Activated CD4-positive, alpha-beta T cell treated with anti-CD3 and anti-CD28 coated beads, Interleukin-2, amount 50 U/mL, for 48 hours (primary cell): ENCODE results near the gene AGBL4.

Experiments
- DNase-seq, 2 experiments: peaks; one replicate each; pipeline ENCODE4 v3.0.0-alpha.2; 2020

Gene AGBL4

DNA sequence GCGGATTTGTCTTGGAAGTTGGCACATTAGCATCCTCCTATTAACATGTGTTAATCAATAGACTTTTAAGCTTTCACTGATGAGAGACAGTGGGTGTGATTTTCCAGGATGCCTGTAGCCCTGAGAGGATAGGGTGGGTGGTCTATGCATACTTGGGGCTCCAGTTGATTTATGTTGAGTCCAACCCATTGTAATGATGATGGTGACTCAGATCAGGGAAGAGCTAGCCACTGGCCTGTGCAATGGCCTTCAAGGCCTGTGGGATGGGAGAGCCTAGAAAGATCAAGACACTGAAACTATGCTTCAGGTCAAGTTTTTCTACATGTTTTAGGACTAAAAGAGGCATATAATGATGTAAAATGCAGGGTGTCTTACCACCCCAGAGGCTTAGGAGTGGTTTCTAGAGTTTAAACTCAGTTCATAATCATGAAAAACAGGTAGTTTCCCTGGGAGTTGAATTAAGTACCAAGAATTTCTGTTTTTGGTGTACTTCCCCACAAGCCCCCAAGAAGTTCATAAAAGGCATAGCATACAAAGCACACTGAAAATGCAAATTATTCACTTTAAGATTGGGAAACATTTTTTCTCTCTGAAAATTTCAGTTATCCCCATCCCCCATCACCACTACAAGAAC, 1267.0 kb downstream of the AGBL4 start:
- DNase-seq, result no peak

DNA sequence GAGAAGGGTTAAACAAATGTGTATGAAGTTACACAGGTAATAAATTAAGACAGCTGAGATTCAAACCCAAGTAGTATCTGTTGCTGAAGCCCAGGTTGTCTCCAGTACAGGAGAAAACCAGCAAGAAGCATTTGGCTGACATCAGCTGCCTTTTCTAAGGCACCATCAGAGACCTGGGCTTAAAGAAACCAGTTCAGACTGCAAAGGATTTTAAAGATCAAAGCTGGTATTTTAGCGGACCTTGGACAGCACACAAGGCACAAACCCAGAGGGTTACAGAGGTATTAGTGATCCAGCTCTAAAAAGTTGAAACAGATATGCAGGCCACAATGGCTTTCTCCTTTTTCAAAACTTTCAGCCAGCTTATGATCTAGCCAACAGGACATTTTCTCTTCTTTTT, 1270.5 kb downstream of the AGBL4 start:
- no peak for DNase-seq

DNA sequence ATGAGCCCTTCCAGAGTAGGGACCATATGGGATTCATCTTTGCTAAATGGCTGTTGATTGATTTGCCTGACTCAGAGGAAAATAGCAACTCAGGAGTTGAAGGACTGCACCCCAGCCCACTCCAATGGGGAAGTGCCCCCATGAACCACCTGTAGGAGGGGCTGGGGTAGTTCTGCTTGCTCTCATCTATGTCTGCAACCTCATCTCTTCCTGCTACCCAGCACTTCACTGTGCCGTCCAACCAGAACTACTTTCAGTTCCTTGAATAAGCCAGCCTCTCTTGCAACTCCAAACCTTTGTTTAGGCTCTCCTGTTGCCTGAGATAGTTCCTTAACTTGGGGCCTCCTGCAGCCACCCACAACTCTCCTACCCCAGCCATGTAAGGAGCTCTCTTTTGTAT, 1273.6 kb downstream of the AGBL4 start:
- DNase-seq, result no peak

DNA sequence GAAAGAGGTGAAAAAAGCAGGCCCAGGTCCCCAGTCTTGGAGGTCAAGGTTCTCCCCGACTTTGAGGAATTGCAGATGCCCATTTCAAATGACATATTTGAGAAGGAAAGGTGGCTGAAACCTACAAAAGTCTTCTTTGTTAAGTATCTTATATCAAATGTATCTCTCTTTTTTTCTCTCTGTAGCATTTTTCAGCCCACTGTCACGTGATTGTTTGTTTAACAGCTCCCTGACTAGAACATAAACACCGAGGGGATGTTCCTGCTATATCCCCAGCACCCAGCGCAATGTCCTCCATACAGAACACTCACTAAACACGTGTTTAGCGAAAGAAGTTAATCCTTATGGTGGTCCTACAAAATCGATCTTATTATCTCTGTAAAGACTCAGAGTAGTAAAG, 1274.7 kb downstream of the AGBL4 start:
- no peak for DNase-seq

DNA sequence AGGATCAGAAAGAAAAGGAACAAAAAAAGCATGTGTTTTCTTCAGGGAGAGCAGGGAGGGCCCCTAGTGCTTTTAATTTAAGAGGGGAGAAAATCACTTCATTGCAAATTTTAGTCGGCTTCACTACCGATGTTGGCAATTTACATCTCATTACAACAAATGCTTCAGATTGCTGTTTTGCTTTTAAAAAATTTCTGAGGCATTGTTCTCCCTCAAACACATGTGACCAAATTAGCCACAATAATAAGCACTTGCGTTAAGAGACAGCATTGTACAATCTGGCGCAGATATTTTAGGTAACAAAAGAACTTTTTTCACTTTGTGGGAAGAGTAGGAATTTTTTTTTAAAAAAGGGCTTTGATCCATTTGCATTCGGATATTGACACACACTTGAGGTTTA, 1276.8 kb downstream of the AGBL4 start:
- no peak for DNase-seq

DNA sequence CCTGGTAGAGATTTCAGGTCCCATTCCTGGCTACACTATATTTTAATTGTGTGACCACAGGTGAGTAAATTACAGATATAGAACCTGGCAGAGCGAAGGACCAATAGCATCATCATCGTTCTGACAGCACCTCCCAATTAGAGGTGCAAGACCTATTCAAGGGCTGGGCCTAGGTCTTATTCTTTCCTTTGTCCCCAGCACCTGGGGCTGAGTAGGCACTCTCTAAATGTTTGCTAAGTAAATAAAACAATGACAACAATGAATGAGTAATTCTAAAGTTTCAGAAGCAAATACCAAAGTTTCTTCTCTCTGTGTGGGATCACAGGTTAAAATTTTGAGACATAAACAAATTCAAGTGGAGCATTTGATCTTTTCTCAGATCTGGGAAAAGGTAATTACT, 1279.7 kb downstream of the AGBL4 start:
- DNase-seq, result no peak

DNA sequence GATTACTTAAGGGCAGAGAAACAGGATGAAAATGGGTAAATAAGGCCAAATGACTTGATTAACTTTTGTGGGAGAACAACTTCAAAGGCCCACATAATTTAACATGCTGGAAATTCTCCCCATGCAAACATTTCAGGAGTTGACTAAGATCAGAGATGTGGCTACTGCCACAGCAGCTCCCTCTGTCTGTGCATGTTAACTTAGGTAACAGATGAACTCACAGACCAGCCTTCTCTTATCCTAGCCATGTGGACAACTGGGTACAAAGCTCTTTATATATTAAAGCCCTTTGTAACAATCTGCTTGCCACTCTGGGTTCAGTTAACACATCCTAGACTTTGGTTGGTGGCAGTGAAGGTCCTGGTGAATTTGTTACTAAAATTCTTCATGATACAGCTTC, 1280.3 kb downstream of the AGBL4 start:
- DNase-seq, result no peak

DNA sequence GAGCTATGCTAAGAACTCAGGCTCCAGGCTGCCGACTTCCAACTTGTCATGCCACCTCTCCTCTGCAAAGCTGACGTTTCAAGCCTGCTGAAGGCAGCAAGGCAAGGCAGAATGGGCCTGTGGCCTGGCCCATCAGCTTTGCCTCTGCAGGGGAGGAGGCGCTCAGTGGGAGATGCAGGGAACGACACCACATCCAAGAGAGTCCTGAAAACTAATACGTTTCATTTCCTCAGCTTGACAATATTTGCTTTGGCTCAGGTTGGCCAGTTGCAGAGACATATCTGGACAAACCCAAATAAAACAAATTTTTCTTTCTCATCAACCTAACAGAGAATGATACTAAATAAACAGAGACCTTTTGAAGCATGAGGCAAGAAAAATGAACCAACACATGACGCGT, 1282.4 kb downstream of the AGBL4 start:
- DNase-seq, result no peak

DNA sequence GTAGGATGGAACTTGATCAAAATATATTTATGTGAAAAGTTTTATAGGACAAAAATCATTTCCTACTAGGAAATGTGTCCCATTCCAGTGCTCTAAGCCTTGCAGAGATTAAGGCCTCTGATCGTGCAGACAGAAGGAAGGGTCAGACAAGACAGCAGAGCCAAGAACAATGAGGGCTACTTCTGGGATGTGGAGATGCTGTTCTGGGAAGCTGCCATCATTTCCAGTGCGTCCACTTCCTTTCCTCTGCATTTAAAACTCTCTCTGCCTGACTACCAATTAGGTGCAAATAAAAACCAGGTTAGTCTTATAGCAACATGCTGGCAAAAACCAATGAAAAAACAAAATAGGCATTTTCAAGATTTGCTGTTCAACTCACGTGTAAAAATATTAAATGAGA, 1283.1 kb downstream of the AGBL4 start:
- DNase-seq, result no peak

DNA sequence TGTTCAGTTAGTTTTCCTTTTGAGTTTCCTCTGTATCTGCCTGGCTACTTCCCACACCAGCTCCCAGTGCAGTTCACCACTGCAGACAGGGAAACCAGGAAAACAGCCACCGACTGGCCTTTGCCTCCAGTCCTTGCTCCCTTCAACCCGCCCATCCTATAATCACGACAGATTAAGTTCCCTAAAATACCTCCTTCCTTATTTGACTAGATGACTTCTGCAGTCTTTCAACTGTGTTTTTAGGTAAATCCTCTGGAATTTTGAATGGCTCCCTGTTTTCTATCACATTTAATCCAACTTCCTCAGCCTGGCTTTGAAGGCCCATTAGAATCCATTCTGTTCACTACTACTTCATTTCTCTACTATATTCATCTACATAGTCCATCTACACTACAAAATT, 1284.7 kb downstream of the AGBL4 start:
- no peak for DNase-seq

DNA sequence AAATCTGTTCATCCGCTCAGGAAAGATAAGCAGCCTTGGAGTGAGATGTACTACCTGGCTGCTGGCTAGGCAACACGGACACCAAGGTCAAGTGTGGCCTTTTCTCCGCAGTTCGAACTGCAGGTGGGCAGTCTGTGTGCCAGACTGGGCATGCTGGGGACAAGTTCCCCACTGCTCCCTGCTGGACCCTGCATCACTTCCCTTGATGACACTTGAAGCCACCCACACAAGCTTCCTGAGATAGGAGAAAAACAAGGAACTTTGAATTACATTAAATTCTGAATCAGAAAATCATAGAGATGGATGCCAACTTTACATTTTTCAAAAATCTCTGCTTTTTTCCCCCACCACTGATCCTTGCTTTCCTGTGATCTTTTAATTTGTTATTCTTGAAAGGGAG, 1285.4 kb downstream of the AGBL4 start:
- no peak for DNase-seq

DNA sequence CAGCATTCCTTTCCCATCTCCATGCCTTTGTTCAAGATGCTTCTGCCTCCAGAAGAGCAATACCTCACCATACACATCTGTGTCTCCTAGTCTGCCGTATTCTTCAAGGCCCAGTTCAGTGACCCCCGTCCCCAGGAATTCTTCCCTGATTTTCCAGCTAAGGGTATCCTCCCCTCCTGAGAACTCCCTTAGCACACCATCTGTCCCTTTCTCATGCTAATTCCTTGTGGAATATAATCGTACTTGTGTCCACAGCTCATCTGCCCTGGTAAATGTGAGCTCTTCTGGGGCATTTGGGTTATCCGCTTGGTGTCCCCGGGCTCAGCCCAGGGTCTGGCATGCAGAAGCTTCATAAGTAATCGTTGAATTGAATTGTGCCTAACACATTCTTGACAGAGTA, 1288.0 kb downstream of the AGBL4 start:
- no peak for DNase-seq

DNA sequence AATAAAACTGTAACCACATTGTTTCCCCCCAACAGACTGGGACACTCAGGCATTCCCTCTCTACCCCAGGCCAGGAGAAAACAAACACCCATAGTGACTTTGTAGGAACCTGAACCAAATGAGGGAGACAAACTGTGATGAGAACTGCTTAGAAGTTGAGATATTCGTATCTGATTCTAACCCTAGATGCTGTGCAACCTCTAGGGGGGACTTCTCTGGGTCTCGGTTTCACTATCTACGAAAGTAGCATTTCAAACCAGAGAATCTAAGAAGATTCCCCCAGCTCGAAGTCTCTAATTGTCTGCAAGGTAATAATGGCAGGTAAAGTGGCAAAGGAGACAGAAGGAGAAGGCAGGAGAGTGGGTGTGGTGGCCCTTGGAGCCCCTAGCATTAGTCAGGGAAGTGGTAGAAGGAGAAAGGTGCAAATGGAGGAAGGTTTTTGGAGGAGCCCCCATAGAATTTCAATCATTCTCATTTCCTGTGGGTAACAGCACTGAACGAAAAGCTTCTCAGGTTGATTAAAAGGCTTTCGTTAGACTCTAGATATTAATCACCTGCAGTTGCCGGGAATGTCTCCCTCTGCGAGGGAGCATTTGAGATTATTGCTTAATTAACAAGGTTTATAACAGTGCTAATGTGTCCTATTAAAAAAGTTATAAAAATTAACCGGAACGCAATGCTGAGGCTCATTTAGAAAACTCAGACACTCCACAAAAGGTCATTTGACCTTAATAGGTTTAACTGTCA, 1293.4 kb downstream of the AGBL4 start:
- DNase-seq, result no peak

DNA sequence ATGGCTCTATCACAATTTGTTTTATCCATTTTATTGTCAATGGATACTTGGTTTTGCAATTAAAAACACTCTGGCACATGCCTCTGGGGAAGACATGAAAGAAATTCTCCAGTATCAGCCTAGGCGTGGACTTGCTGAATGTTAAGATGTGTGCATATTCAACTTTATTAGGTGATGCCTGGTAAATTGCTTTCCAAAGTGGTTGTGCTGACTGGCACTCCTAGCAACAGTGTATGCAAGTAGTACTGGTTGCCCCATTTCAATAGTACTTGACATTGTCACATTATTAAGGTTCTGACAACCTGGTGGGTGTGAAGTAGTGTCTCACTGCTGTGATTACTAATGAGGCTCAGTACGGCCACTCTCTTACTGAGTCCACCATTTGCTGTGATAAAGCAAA, 1295.2 kb downstream of the AGBL4 start:
- no peak for DNase-seq

DNA sequence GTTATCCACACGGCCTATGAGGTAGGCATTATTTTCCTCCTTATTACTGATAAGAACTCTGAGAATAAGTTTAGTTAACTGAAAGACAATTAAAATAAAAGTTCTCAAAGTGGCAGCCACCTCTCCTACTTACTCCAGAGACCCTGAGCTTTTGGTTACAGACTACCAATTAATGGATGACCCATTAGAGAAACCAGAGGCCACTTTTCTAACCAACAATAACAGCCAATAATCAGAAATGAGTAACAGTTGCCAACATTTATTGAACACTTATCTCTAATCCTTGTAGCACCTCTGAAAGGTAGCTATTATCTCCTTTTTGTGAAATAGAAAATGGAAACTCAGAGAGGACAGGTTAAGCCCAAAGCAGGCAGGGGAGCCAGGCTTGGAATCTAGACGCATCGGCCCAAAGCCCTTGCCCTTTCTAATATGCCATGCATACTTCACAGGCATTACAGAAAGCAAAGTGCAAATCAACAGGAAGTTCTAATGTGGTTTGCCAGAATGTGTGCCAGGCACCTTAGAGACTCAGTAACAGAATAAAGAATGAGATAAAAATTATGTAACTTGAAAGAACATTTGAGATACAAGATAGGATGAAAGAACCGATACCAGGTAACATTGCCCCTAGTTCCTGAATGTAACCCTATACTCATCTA, 1297.1 kb downstream of the AGBL4 start:
- no peak for DNase-seq

DNA sequence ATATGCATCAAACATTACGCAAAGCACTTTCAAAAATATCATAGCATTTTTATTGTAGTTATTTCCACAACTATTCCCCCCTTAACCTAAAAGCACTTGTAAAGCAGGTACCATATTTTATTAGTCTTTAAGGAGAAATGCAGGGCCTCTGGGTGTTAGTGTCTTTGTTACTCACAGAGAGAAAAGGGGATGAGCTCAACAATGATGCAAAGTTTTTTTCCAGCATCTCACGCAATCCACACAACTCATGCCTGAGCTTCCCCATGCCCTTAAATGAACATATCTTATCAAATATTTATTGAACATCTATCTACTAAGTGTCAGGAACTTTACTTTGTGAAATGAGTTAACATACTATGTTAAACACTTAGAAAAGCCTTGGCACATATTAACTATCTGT, 1297.6 kb downstream of the AGBL4 start:
- no peak for DNase-seq

DNA sequence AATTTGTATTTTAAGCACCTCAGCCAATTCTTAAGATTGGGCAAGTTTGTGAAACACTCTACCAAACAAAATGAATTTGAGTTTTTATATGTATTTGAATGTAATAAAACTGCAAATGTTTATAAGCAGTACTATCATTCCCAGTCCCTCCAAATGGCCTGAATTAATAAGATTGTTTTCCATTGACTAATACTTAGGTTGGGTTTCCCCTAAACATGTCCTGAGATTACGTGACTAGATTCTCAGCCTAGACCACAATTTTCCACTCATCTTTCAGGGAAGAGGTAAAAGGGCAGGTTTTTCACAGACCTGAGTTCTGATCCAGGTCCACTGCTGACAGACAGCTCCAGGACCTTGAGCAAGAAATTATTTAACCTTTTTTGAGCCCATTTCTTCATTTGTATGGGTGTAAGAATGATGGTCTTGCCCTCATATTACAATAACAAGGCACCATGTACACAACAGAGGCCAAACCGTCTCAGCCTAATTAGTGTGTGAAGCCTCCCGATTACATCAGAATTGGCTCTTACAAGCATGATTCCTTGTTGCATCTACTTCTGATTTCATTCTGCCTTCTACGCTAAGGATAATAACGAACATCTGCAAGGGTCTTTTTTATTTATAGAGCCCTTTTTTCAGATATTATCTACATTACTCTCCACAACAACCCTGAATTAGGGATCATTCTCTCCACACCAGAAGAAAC, 1298.3 kb downstream of the AGBL4 start:
- no peak for DNase-seq

DNA sequence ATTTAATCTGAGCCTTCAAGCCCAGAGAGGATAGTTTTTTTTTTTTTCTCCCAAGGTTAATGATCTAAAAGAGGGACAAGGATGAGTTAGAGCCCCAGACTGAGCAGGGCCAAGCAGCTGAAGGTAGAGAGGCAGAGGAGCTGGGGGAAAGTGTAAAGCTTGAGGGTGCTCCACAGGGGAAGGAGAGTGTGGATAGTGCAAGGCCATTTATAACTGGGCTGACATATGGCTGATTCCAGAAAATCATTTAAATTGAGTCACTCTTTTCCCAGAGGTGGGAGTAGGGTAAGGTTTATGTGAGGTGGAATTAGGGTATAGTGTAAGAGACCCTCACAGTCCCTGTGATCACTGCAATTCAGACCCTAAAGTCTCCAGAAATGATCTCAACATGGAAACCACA, 1302.8 kb downstream of the AGBL4 start:
- DNase-seq, result no peak

DNA sequence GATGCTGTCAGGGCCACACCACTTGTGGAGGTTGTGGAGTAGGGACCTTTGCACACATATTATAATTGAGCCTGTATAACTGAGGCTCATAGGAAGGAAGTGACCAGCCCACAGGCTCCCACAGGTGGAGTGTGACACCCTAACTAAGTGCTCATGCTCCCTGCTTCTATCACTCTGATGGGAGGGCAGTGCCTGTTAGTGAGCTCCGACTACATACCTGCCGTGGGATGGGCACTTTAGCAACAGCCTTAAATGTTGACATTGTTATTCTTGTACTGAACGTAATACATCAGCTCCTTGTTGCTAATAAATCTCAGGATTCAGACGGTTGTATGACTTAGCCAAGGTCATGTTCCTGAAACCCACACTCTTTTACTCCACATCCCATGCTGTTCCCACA, 1305.0 kb downstream of the AGBL4 start:
- DNase-seq, result no peak

DNA sequence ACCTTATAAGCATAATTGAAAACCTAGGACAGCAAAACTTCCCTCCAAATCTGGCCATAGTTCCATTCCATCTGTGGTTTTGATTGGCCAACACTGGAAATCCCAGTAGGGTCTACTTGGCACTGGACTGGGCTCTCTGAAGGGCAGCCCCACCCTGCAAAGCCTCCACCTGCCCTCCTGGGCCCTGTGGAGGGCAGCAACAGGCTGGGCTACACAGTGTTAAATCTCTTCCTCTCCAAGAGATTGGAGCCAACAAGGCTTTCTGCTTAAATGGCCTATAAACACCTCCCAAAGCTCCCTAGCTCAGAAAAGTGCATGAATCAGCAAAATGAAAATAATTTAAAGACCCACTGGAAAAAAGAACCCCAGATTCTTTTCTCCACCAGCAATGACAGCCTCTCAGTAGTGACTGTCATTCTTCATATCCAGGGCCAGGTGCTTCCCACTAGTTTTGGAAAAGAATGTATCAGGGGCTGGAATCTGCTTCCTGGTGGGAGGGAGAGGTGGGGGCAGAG, 1305.6 kb downstream of the AGBL4 start:
- DNase-seq, result no peak

DNA sequence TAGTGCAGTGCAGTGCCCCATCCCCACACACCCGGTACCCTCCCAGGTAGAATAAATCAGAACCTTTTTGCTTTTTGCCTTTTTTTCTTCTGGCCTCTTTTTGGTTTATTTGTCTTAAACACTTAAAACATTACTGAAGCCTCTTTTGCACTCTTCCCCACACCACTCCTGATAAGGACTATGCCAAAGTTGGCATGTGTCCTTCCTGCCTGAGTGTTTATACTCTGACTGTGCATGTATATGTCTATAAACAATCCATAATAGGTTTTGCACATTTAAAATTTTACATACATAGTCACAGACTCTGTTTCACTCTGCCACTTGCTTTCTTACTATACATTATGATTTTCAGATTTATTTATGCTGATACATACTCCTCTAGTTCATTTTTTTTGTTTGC, 1306.7 kb downstream of the AGBL4 start:
- DNase-seq, result no peak

DNA sequence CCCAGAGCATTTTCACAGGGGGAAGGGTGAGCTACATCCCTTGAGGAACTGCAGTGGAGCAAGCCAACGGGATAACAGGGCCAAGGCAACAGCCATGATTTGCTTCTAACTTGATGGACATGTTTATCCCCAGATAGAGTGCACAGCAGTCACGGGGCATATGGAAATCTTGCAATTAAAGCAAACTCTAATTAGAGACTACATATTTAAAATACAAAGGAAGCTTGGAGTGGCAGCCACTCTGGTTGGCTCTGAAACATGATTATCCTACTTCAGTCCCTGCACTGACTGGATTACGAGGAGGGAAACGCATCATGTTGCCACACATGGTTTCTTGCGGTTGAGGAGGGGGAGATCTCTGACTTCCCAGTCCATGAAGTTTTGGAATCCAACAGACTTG, 1307.8 kb downstream of the AGBL4 start:
- no peak for DNase-seq

DNA sequence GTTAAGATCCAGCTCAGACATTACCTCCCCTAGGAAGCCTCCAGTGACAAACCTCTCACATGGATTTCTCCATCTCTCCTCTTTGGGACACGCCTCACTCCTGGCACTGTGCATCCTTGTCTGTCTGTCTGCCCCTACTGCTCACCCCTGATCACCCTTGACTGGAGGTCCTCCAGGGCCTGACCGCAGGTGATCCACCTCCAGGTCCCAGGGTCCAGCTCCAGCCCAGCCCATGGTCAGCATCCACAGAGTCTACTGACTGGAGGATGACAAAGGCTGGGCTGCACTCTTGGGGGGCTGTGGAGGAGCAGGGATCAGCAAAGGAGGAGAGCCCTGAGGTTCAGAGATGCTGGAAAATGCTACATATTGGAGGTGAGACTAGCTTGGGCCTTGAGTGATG, 1312.8 kb downstream of the AGBL4 start:
- no peak for DNase-seq

DNA sequence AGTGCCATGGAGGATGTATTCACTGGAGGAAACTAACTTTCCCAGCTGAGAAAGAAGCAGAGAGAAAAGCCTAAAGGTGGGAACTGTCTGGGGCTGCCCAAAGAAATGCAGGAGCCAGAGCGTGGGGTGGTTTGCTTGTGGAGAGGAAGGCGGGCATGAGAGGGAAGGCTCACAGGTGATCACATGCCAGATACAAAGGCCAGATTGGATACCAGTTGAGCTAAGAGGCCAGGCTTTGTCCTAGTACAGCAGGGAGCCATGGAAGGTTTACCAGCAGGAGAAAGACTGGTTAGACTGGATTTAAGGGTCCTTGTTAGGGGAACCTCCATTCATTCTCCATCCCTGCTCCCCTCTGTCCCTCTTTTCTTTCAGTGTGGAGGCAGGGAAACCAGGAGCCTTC, 1313.4 kb downstream of the AGBL4 start:
- DNase-seq, result no peak
